ENCODE results near the gene GPRIN1.

GPRIN1 gene

DNA sequence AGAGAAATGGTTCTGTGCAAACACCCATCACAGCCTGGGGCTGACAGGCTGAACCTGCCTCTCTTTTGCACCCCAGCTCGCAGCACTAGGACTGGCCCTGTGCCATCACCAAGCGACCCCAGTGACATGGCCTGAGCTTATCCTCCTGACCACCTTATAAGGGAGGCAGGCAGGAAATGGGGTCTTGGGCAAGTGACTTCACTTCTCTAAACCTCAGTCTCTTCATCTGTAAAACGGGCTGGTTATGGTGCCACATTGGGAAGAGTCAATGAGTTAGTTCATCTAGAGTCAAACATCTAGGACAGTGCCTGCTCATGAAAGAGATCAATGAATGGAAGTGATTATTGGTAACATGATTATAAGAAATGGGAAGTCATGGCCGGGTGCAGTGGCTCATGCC is 14.2 kb upstream of the GPRIN1 start:
- no peak overlapping the region for H3K4me3 ChIP-seq (ENCODE audit: low read length)
- TF ChIP-seq, protein P1, sequence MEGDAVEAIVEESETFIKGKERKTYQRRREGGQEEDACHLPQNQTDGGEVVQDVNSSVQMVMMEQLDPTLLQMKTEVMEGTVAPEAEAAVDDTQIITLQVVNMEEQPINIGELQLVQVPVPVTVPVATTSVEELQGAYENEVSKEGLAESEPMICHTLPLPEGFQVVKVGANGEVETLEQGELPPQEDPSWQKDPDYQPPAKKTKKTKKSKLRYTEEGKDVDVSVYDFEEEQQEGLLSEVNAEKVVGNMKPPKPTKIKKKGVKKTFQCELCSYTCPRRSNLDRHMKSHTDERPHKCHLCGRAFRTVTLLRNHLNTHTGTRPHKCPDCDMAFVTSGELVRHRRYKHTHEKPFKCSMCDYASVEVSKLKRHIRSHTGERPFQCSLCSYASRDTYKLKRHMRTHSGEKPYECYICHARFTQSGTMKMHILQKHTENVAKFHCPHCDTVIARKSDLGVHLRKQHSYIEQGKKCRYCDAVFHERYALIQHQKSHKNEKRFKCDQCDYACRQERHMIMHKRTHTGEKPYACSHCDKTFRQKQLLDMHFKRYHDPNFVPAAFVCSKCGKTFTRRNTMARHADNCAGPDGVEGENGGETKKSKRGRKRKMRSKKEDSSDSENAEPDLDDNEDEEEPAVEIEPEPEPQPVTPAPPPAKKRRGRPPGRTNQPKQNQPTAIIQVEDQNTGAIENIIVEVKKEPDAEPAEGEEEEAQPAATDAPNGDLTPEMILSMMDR (IDR thresholded peaks at IDR 0.05; ENCODE audit: insufficient read depth, low read depth, low read length, missing control alignments) = no peak
- DNase-seq (ENCODE audit: low read depth) = no peak

DNA sequence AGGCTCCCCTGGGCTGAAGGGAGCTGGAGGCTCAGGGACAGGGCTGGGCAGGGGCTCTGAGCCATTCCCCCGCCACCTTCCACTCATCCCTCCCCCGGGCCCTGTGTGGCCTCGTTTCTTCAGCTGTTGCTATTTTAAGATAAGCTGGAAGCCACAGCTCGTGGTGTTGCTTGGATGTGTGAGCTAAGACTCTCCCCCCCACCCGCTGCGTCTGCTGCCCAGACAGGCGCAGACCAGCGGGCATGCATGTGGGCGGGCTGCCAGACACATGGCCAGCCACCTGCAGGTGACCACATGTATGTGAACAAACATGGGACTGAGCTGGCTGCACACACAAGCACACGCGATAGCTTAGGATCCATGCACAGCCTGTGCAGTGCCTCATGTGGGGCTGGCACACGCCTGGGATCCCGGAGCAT is 11.7 kb upstream of the GPRIN1 start:
- no peak overlapping the region for H3K4me3 ChIP-seq (ENCODE audit: low read length)
- TF ChIP-seq, protein P1 (IDR thresholded peaks at IDR 0.05; ENCODE audit: insufficient read depth, low read depth, low read length, missing control alignments) = no peak
- DNase-seq (ENCODE audit: low read depth) = no peak

DNA sequence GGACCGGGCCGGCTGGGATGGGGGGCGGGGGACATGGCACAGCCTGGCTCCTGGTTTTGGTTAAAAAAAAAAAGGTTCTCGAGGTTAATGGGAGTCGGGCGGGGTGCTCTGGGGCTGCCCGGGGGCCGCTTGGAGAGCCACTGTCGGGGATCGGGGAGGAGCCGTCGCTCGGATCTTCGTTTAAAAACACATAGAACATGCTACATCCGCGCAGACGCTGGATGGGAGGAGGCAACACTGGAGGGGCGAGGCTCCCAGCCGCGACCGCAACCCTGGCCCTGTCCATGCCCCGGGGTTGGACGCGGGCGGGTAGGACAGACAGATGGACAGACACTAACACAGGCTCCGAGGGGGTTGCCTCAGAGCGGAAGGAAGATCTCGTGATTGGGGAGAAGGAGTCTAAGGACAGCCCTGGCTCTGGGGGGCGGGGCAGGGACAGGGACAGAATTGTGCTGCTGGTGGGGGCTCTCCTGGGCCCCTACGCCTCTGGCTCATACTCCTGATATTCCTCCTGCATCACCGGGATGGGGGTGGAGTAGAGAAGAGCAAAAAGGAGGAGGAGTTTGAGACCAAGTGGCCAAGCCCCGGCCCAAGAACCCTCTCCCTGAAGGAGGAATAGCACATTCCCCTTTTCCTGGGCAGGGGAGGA is 10.5 kb upstream of the GPRIN1 start:
- TF ChIP-seq, protein P1 (IDR thresholded peaks at IDR 0.05; ENCODE audit: insufficient read depth, low read depth, low read length, missing control alignments) = no peak
- no peak for DNase-seq (ENCODE audit: low read depth)
- no peak overlapping the region for H3K4me3 ChIP-seq (ENCODE audit: low read length)

DNA sequence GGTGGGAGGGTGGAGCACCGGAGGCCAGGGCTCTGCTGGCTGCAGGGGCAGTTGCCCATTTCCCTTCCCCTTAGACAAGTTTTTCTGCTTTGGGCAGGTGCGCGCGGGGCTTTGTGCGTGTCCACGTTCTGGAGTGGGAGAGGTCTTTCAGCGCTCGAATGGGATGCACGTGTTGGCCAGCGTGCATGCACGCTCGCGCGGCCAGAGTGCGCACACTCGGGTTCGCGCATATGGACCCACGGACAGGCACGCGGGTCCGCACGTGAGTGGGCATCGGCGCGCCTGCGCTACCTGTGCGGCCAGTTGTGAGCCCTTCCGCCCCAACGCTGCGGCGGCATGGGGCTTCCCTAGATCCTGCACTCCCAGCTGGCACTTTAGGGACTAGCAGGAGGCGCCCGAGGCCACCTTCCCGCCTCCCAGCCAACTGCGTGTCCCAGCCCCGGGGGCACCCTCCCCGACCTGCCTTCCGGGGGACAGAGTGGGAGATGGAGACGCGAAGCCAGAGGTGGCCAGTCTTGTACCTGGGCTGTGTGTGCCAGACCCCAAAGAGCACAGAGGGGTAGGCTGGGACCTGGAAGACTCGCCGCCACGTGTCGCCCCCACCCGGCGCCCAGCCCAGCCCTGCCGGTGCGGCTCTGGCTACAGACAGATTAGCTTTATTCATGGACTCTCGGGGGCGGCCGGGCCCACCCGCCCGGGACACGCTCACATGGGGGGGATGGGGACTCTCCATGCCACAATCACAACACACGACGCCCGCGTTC is 9.8 kb upstream of the GPRIN1 start:
- H3K4me3 ChIP-seq (ENCODE audit: low read length) = no peak overlapping the region
- DNase-seq (ENCODE audit: low read depth) = no peak
- TF ChIP-seq, protein P1 (IDR thresholded peaks at IDR 0.05; ENCODE audit: insufficient read depth, low read depth, low read length, missing control alignments) = no peak

DNA sequence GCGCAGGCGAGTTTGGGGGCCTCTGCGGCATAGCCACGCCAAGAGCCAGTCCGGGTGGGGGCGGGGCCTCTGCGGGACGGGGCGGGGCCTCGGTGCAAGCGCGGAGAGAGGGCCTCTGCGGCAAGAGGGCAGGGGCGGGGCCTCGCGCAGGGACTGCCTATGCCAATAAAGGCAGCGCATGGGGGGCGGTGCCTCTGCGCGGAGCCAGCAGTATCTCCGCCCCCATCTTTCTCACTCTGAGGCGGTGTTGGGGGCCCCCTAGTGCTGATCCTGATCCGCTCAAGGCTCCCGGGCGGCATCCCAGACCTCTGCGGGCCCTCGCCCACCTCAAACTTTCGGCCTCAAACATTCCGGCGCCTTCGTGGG is 9.2 kb upstream of the GPRIN1 start:
- H3K4me3 ChIP-seq (ENCODE audit: low read length) = no peak overlapping the region
- TF ChIP-seq, protein P1 (IDR thresholded peaks at IDR 0.05; ENCODE audit: insufficient read depth, low read depth, low read length, missing control alignments) = peak; percentile 19
- peak; percentile 83 for DNase-seq (ENCODE audit: low read depth)

DNA sequence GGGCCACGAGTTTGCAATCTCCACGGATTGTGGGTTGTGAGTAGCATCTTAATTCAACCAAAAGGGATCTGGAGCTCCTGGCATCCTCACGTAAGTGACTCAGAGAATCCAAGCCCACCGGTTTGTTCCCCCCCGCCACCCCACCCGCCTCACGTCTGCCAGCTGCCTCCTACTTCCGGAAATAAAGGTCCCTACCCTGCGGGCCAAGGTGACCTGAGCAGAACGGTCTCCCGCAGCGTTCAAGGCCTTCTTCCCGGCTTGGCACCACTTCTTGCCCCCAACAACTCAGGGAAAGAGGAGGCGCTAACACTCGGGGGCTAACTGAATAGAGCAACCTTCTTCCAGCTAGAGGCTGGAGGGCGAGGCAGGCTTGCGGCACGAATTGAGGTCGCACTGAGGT is 8.8 kb upstream of the GPRIN1 start:
- DNase-seq (ENCODE audit: low read depth) = no peak

More for the DNA sequence above, 8.8 kb upstream of the GPRIN1 start:
- H3K4me3 ChIP-seq (ENCODE audit: low read length) = no peak overlapping the region
- TF ChIP-seq, protein P1 (IDR thresholded peaks at IDR 0.05; ENCODE audit: insufficient read depth, low read depth, low read length, missing control alignments) = no peak

Measured in epithelial cell of esophagus (primary cell).